CD4-positive, alpha-beta T cell (primary cell): ENCODE results near the gene FIZ1. TPM values are rescaled to one million over a fixed set of nuclear protein-coding genes. Genes with fewer than 3 reads are reported as not detected.

ENCODE experiments used
- ATAC-seq: fragments of 200-7000 bp; cut with Tn5 transposase; one replicate; pipeline ENCODE4 v1.10.0; 2022; ENCODE audit warnings: mild to moderate bottlenecking; ENCODE audit not compliant: poor library complexity
- CTCF ChIA-PET: fragments of 350-600 bp; sonication (Branson Sonifier 250); formaldehyde crosslinking; loops from one replicate; lab custom pipeline; 2021; ENCODE audit warnings: antibody characterized with exemption, inconsistent platforms; lab: Charles Lee
- POLR2A ChIA-PET: fragments of 350-600 bp; sonication (Branson Sonifier 250); formaldehyde crosslinking; loops from one replicate; lab custom pipeline; 2021; ENCODE audit warnings: antibody characterized with exemption, inconsistent platforms; lab: Charles Lee
- DNase-seq, 14 experiments: peaks; one replicate each; pipeline ENCODE4 v3.0.0-alpha.2; 2013 to 2020; ENCODE audit warnings: mixed read lengths in 2 of 14
- H3K27ac ChIP-seq, 2 donors: one replicate each; pipeline versions ENCODE4 v1.5.1 to v1.7.0; 2013; ENCODE audit warnings: low read length in 2 of 2, low read depth in 1 of 2, mild to moderate bottlenecking in 1 of 2
- H3K27me3 ChIP-seq, 2 experiments: 1 replicate in 1 of 2; 2 replicates in 1 of 2; pipeline versions ENCODE4 v1.6.1 to v1.7.0; 2013; ENCODE audit warnings: low read length in 2 of 2, control low read depth in 1 of 2, mild to moderate bottlenecking in 1 of 2, moderate library complexity in 1 of 2; ENCODE audit not compliant: insufficient read depth in 2 of 2, control insufficient read depth in 1 of 2
- H3K36me3 ChIP-seq: one replicate; pipeline ENCODE4 v1.6.1; 2013; ENCODE audit warnings: low read length, control low read depth; ENCODE audit not compliant: insufficient read depth
- H3K4me1 ChIP-seq: one replicate; pipeline ENCODE4 v1.6.1; 2013; ENCODE audit warnings: low read length, control low read depth; ENCODE audit not compliant: insufficient read depth
- H3K4me3 ChIP-seq: one replicate; pipeline ENCODE4 v1.5.1; 2013; ENCODE audit warnings: mild to moderate bottlenecking, low read length, moderate library complexity
- H3K9me3 ChIP-seq, 2 experiments: 1 replicate in 1 of 2; 2 replicates in 1 of 2; pipeline versions ENCODE4 v1.6.1 to v1.7.0; 2013; ENCODE audit warnings: low read length in 2 of 2, mild to moderate bottlenecking in 2 of 2, control low read depth in 1 of 2, moderate library complexity in 1 of 2; ENCODE audit not compliant: control insufficient read depth in 1 of 2, insufficient read depth in 1 of 2
- H3K27ac Mint-ChIP-seq: one replicate; pipeline ENCODE4 v1.8.0; 2020; ENCODE audit warnings: mixed read lengths
- H3K27me3 Mint-ChIP-seq: one replicate; pipeline ENCODE4 v1.8.0; 2021; ENCODE audit warnings: mixed read lengths
- H3K36me3 Mint-ChIP-seq: one replicate; pipeline ENCODE4 v1.8.0; 2021; ENCODE audit warnings: low read depth, mixed read lengths
- H3K4me1 Mint-ChIP-seq: one replicate; pipeline ENCODE4 v1.8.0; 2021; ENCODE audit warnings: low read depth, mixed read lengths
- H3K4me3 Mint-ChIP-seq: one replicate; pipeline ENCODE4 v1.8.0; 2020; ENCODE audit warnings: mild to moderate bottlenecking, mixed read lengths
- H3K9me3 Mint-ChIP-seq: one replicate; pipeline ENCODE4 v1.8.0; 2020; ENCODE audit warnings: mixed read lengths
- intact Hi-C, 2 experiments: fragments of 100-400 bp; cut with DNase I in 1 of 2; cut with micrococcal nuclease in 1 of 2; formaldehyde crosslinking; loops; one replicate each; pipeline versions ENCODE4 v1.15.1 to v1.9.0; 2023 to 2025; cut with DNase I, micrococcal nuclease
- total RNA-seq, 174 experiments: library from RNA in 2 of 174; stranded (reverse) in 2 of 174; gene quantifications; one replicate each; pipeline ENCODE4 v1.2.3 and lab custom pipeline; 2021 to 2026
- TF ChIP-seq, protein P1 (sequence below): fragments of 200-600 bp; IDR thresholded peaks from one replicate; pipeline ENCODE4 v1.8.0; 2022; ENCODE audit warnings: antibody characterized with exemption, mild to moderate bottlenecking

Gene FIZ1
- total RNA-seq, 2 experiments from 2014 or later = 5.5 to 7.3 TPM

- Mint-ChIP-seq H3K9me3 (no peaks in the 10 kb centered on the region), H3K27me3 (no peaks in the 10 kb centered on the region), H3K4me3 (no peak overlapping the region), H3K4me1 (peaks cover 31% of the 10 kb centered on the region), H3K27ac (no peak overlapping the region), H3K36me3 (peaks cover 45% of the 10 kb centered on the region)
- POLR2A ChIA-PET = interaction anchor here (0.8 kb wide), 1 partner anchor 10 kb away, joined by 3 read pairs; the partner anchor contains the start of gene ZNF865
- H3K27me3 ChIP-seq = no peaks in the 10 kb centered on the region
- H3K4me3 ChIP-seq = no peak overlapping the region
- no peak for ATAC-seq
- intact Hi-C loops = no loop called here
- DNase-seq = peak in 1 of 14 experiments; percentile 23
- CTCF ChIA-PET = no interaction called here
- no peaks in the 10 kb centered on the region for H3K9me3 ChIP-seq
- TF ChIP-seq, protein P1, sequence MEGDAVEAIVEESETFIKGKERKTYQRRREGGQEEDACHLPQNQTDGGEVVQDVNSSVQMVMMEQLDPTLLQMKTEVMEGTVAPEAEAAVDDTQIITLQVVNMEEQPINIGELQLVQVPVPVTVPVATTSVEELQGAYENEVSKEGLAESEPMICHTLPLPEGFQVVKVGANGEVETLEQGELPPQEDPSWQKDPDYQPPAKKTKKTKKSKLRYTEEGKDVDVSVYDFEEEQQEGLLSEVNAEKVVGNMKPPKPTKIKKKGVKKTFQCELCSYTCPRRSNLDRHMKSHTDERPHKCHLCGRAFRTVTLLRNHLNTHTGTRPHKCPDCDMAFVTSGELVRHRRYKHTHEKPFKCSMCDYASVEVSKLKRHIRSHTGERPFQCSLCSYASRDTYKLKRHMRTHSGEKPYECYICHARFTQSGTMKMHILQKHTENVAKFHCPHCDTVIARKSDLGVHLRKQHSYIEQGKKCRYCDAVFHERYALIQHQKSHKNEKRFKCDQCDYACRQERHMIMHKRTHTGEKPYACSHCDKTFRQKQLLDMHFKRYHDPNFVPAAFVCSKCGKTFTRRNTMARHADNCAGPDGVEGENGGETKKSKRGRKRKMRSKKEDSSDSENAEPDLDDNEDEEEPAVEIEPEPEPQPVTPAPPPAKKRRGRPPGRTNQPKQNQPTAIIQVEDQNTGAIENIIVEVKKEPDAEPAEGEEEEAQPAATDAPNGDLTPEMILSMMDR = no peak
- peaks cover 29% of the 10 kb centered on the region for H3K36me3 ChIP-seq
- H3K27ac ChIP-seq = no peak overlapping the region
- peaks cover 20% of the 10 kb centered on the region for H3K4me1 ChIP-seq
Measured at GRCh38 chr19:55615543-55616394, 16.5 kb upstream of the FIZ1 start.

- peaks cover 13% of the 10 kb centered on the region for H3K4me1 ChIP-seq
- CTCF ChIA-PET = interaction anchor here (0.5 kb wide), 1 partner anchor 38 kb away, joined by 4 read pairs; no protein-coding TSS in a partner anchor
- POLR2A ChIA-PET = interaction anchor here (0.8 kb wide), 1 partner anchor 9 kb away, joined by 3 read pairs; the partner anchor contains the start of gene ZNF865
- peaks cover 29% of the 10 kb centered on the region for H3K4me1 Mint-ChIP-seq
- intact Hi-C loops = no loop called here
- H3K27me3 Mint-ChIP-seq = no peaks in the 10 kb centered on the region
- DNase-seq (no peak), ATAC-seq (no peak)
- no peak overlapping the region for H3K27ac Mint-ChIP-seq
- no peaks in the 10 kb centered on the region for H3K27me3 ChIP-seq
- peaks cover 45% of the 10 kb centered on the region for H3K36me3 Mint-ChIP-seq
- peaks cover 33% of the 10 kb centered on the region for H3K36me3 ChIP-seq
- H3K9me3 ChIP-seq = no peaks in the 10 kb centered on the region
- H3K4me3 Mint-ChIP-seq = no peak overlapping the region
- H3K9me3 Mint-ChIP-seq = no peaks in the 10 kb centered on the region
- H3K27ac ChIP-seq = no peak overlapping the region
- H3K4me3 ChIP-seq = no peak overlapping the region
- TF ChIP-seq, protein P1 = no peak
Measured at GRCh38 chr19:55614711-55615542, 15.6 kb upstream of the FIZ1 start.

- CTCF ChIA-PET = interaction anchor here (0.5 kb wide), 1 partner anchor 39 kb away, joined by 4 read pairs; no protein-coding TSS in a partner anchor
- Mint-ChIP-seq H3K27ac (no peak overlapping the region), H3K36me3 (peaks cover 53% of the 10 kb centered on the region)
Measured at GRCh38 chr19:55613930-55614710, 14.8 kb upstream of the FIZ1 start.

More at GRCh38 chr19:55613930-55614710, 14.8 kb upstream of the FIZ1 start:
- no peak for DNase-seq
- no peaks in the 10 kb centered on the region for H3K27me3 ChIP-seq
- peaks cover 13% of the 10 kb centered on the region for H3K4me1 ChIP-seq
- Mint-ChIP-seq H3K27me3 (no peaks in the 10 kb centered on the region), H3K4me1 (peaks cover 31% of the 10 kb centered on the region), H3K4me3 (no peak overlapping the region), H3K9me3 (no peaks in the 10 kb centered on the region)
- TF ChIP-seq, protein P1 = no peak
- H3K4me3 ChIP-seq = no peak overlapping the region
- H3K27ac ChIP-seq = no peak overlapping the region
- POLR2A ChIA-PET = no interaction called here
- no peak for ATAC-seq
- no peaks in the 10 kb centered on the region for H3K9me3 ChIP-seq
- H3K36me3 ChIP-seq = peaks cover 36% of the 10 kb centered on the region
- intact Hi-C loops = no loop called here
